Peyer's patch (tissue), 4 donors: ENCODE data around the gene PDIA3. TPM values are rescaled to one million over a fixed set of nuclear protein-coding genes. Genes with fewer than 3 reads are reported as not detected.
A peak's percentile ranks its signal among the peaks of the same experiment; 100 is the strongest.
"Not testable (repeated sequence)": the region's sequence is repeated elsewhere in the genome, so short reads cannot be mapped to it uniquely, and the experiment has no call there.

Source experiments
- DNase-seq, 3 donors: peaks; one replicate each; pipeline ENCODE4 v3.0.0-alpha.2; 2017 to 2019
- H3K27ac ChIP-seq, 4 donors: fragments of 200-600 bp; sonication (generic); one replicate each; pipeline ENCODE4 v1.5.1; 2016 to 2019
- H3K27me3 ChIP-seq, 2 donors: fragments of 200-600 bp; sonication (generic); one replicate each; pipeline ENCODE4 v1.5.1; 2019
- H3K36me3 ChIP-seq, 3 donors: fragments of 200-600 bp; sonication (generic); one replicate each; pipeline ENCODE4 v1.5.1; 2016 to 2019
- H3K4me1 ChIP-seq, 4 donors: fragments of 200-600 bp; sonication (generic); one replicate each; pipeline ENCODE4 v1.5.1; 2016 to 2019
- H3K4me3 ChIP-seq, 4 donors: fragments of 200-600 bp; sonication (generic); 1 replicate in 3 of 4; 2 replicates in 1 of 4; pipeline ENCODE4 v1.5.1; 2016 to 2019; ENCODE audit warnings: mild to moderate bottlenecking in 1 of 4
- H3K9me3 ChIP-seq, 4 donors: fragments of 200-600 bp; sonication (generic); one replicate each; pipeline ENCODE4 v1.5.1; 2016 to 2019; ENCODE audit warnings: mild to moderate bottlenecking in 1 of 4
- POLR2A ChIP-seq, 2 donors: fragments of 450-650 bp; IDR thresholded peaks; one replicate each; pipeline ENCODE4 v1.5.1; 2017; ENCODE audit warnings: antibody characterized with exemption in 2 of 2, mild to moderate bottlenecking in 2 of 2, moderate library complexity in 2 of 2
- total RNA-seq, 4 donors: library from RNA; depleted of rRNA; stranded (reverse); fragments of >200 nt; gene quantifications; one replicate each; pipeline ENCODE4 v1.1.0, GENCODE V29; 2016
- TF ChIP-seq, protein P1 (sequence below), 6 experiments: fragments of 450-650 bp in 4 of 6; fragments of 200-600 bp in 2 of 6; sonication (generic) in 1 of 6; IDR thresholded peaks; one replicate each; pipeline ENCODE4 v1.5.1; 2017 to 2019; ENCODE audit warnings: antibody characterized with exemption in 6 of 6, mild to moderate bottlenecking in 3 of 6, moderate library complexity in 1 of 6

PDIA3 gene
- total RNA-seq, 4 donors from 2014 or later = 28.9 to 136 (median 106) TPM

DNA sequence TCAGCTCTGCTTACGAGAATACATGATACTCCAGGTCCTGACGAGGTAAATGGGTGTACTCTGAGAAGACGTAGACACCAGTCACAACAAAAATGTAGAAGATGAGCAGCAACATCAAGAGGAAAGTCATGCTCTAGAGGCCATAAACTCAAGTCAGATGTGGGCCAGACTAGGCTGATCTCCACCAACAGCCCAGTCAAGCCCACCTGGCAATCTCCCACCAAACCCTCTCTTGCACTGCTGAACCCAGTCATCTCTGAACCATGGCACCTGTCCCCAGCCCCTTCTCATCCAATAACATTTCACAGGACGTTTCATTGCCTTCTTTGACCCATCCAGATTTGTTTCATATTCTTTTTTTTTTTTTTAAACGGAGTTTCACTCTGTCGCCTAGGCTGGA, 10.8 kb upstream of the PDIA3 start:
- Histone ChIP-seq H3K4me3 (no peak overlapping the region), H3K36me3 (no peaks in the 10 kb centered on the region), H3K9me3 (no peaks in the 10 kb centered on the region), H3K27ac (no peak overlapping the region), H3K27me3 (no peaks in the 10 kb centered on the region), H3K4me1 (no peaks in the 10 kb centered on the region)
- DNase-seq = no peak
- TF ChIP-seq, protein P1, sequence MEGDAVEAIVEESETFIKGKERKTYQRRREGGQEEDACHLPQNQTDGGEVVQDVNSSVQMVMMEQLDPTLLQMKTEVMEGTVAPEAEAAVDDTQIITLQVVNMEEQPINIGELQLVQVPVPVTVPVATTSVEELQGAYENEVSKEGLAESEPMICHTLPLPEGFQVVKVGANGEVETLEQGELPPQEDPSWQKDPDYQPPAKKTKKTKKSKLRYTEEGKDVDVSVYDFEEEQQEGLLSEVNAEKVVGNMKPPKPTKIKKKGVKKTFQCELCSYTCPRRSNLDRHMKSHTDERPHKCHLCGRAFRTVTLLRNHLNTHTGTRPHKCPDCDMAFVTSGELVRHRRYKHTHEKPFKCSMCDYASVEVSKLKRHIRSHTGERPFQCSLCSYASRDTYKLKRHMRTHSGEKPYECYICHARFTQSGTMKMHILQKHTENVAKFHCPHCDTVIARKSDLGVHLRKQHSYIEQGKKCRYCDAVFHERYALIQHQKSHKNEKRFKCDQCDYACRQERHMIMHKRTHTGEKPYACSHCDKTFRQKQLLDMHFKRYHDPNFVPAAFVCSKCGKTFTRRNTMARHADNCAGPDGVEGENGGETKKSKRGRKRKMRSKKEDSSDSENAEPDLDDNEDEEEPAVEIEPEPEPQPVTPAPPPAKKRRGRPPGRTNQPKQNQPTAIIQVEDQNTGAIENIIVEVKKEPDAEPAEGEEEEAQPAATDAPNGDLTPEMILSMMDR (IDR thresholded peaks at IDR 0.05) = no peak
- no peak for TF ChIP-seq POLR2A (IDR thresholded peaks at IDR 0.05)

DNA sequence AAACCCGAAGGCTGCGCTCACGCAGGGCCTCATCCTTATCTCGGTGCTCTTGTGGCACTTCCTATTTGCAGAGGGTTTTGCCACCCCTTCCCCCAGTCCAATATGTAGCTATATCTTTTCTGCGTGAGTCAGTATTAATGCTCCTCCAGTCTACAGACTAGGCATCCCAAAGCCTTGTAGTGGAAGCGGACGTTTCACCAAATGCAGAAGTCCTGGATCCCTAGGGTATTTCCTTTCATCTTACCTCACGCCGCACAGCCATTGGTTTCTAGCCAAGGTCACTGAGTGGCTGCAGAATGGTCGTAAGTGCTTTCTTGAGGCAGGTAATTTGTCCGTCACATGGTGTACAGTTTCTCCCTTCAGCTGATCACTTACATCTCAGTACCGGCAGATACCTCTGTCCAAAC, 668 bp downstream of the PDIA3 start:
- peaks cover 0 to 39% (median 19%) of the 10 kb centered on the region in 4 donors for H3K4me1 ChIP-seq
- peak overlapping the region; percentile 61 to 70 (median 66) for H3K4me3 ChIP-seq
- not testable (repeated sequence) for H3K36me3 ChIP-seq, H3K27me3 ChIP-seq, H3K9me3 ChIP-seq
- H3K27ac ChIP-seq = peak overlapping the region; percentile 91 to 97 (median 96)
- peak in 2 of 3 donors; percentile 37 to 54 for DNase-seq

DNA sequence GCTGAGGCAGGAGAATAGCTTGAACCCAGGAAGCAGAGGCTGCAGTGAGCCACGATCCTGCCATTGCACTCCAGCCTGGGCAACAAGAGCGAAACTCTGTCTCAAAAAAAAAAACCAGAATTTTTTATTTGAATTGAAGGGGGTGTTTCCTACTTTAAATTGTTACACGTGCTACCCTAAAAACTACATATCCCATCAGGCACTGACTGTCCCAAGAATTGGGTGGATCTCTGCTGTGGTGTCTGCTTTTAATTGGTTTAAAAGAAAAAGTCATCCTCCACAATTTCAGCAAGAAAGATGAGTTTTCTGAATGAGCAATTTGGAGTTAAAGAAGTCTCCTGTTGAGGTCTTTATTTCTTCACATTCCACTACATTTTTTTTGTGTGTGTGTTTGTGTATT, 2.1 kb downstream of the PDIA3 start:
- H3K27me3 ChIP-seq = no peaks in the 10 kb centered on the region
- peaks cover 0 to 5% (median 0%) of the 10 kb centered on the region in 3 donors for H3K36me3 ChIP-seq
- TF ChIP-seq POLR2A (IDR thresholded peaks at IDR 0.05) = no peak
- TF ChIP-seq, protein P1 (IDR thresholded peaks at IDR 0.05) = no peak
- H3K4me1 ChIP-seq = peaks cover 0 to 39% (median 19%) of the 10 kb centered on the region in 4 donors
- DNase-seq = no peak
- peak overlapping the region in 2 of 4 donors; percentile 12 to 97 for H3K27ac ChIP-seq
- H3K9me3 ChIP-seq = no peaks in the 10 kb centered on the region
- H3K4me3 ChIP-seq = peak overlapping the region in 2 of 4 donors; percentile 62 to 70

DNA sequence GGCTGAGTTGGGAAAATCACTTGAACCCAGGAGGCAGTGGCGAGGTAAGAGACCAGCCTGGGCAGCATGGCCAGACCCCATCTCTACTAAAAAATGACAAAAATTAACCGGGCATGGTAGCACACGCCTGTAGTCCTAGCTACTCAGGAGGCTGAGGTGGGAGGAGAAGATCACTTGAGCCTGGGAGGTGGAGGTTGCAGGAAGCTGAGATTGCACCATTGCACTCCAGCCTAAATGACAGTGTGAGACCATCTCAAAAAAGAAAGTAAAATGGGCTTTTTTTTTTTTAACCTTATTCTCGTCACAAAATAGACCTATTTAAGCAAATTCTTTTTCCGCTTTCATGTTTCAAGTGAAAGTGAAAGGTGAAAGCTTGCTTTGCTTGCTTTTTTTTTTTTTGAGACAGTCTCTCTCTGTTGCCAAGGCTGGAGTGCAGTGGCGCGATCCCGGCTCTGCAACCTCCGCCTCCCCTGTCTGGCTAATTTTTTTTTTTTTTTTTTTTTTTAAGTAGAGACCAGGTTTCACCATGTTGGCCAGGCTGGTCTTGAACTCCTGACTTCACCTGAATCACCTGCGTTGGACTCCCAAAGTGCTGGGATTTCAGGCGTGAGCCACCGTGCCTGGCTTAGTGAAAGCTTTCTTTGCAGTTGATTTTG, 3.6 kb downstream of the PDIA3 start:
- peak in 2 of 3 donors; percentile 45 to 61 for DNase-seq
- peaks cover 0 to 39% (median 19%) of the 10 kb centered on the region in 4 donors for H3K4me1 ChIP-seq
- H3K9me3 ChIP-seq = no peaks in the 10 kb centered on the region
- H3K27me3 ChIP-seq = no peaks in the 10 kb centered on the region
- peak overlapping the region; percentile 24 to 79 (median 28) for H3K27ac ChIP-seq
- peak overlapping the region; percentile 11 to 42 (median 28) for H3K4me3 ChIP-seq
- TF ChIP-seq, protein P1 (IDR thresholded peaks at IDR 0.05) = no peak
- TF ChIP-seq POLR2A (IDR thresholded peaks at IDR 0.05) = no peak
- H3K36me3 ChIP-seq = peaks cover 0 to 18% (median 0%) of the 10 kb centered on the region in 3 donors

DNA sequence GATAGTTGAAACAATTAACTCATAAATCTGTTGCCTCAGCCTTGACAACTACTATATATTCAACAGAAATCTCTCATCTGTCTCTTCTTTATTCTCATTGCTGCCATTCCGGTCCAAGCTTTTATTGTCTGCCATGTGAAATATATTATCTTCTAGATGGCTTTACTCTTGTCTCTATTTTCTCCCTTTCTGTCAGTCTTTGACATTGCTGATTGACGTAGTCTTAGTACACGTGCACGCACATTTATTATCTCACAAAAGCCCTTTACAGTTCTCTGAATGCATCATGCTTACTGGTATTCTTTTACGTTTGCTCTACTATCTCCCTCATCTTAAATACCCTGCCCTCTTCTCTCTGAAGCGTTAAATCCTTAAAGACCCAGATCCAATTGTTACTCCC, 5.6 kb downstream of the PDIA3 start:
- Histone ChIP-seq H3K27ac (no peak overlapping the region), H3K9me3 (no peaks in the 10 kb centered on the region), H3K4me1 (peaks cover 0 to 39% (median 19%) of the 10 kb centered on the region in 4 donors), H3K36me3 (peaks cover 0 to 35% (median 0%) of the 10 kb centered on the region in 3 donors), H3K27me3 (no peaks in the 10 kb centered on the region), H3K4me3 (no peak overlapping the region)
- no peak for DNase-seq
- TF ChIP-seq, protein P1 (IDR thresholded peaks at IDR 0.05) = no peak
- TF ChIP-seq POLR2A (IDR thresholded peaks at IDR 0.05) = no peak

DNA sequence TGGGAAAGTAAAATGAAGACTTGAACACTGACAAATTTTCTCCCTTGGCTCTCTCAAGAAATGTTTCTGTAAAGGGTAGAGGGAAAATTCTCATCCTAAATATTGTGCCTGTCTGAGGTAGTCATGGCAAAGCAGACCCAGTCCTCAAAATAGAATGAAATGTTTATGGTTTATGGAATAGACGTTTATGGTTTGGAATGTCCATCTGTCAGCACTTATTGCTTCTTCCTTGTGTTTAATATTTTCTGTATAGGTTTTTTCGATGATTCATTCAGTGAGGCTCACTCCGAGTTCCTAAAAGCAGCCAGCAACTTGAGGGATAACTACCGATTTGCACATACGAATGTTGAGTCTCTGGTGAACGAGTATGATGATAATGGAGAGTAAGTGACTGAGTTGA, 16.6 kb downstream of the PDIA3 start:
- no peak overlapping the region for H3K4me3 ChIP-seq
- no peaks in the 10 kb centered on the region for H3K4me1 ChIP-seq
- no peak for DNase-seq
- H3K27me3 ChIP-seq = no peaks in the 10 kb centered on the region
- TF ChIP-seq, protein P1 (IDR thresholded peaks at IDR 0.05) = no peak
- no peak for TF ChIP-seq POLR2A (IDR thresholded peaks at IDR 0.05)
- no peak overlapping the region for H3K27ac ChIP-seq
- H3K36me3 ChIP-seq = peaks cover 4 to 98% (median 8%) of the 10 kb centered on the region in 3 donors
- no peaks in the 10 kb centered on the region for H3K9me3 ChIP-seq
